AML-193 (cell line): ENCODE measurements around the gene RHOBTB1.

Experiments
- DNase-seq, 2 experiments: peaks; one replicate each; lab custom pipeline; 2025; lab: John Stamatoyannopoulos, UW

Gene RHOBTB1

DNA sequence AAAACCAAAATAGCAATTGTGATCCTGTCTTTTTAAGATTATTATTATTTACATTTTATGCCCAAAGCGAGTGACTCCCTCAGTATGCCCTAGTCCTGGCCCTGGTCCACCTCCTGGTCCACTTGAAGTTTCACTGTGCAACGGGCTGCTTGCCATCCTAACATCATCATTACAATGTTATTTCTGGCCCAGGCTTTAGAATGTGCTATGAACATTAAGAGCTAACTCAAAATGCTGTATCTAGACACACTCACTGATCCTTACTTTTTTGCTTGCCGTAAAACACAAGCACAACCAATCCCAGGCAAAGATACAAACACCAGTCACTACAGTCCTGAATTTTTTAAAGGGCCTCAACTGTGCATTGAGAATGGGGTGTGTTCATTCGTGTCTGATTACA lies 38.4 kb downstream of the RHOBTB1 start:
- DNase-seq: no peak

DNA sequence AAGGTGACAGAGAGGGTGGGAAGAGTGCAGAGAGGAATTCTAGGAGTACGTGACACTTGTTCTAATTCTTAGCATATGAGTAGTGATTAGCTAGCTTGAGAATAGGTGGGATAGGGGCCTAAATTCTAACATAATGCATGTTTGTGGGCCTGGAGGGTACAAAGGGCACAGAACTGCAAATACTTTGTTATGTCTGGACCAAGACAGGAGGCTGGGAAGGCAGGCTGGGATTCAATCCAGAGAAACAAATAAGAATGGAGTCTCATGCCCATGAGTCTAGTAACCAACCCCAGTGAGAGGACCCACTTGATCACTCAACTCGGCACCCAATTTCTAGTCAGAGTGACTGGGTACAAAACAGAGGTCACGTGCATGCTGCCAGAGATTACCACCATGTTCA lies 40.9 kb downstream of the RHOBTB1 start:
- DNase-seq: no peak

DNA sequence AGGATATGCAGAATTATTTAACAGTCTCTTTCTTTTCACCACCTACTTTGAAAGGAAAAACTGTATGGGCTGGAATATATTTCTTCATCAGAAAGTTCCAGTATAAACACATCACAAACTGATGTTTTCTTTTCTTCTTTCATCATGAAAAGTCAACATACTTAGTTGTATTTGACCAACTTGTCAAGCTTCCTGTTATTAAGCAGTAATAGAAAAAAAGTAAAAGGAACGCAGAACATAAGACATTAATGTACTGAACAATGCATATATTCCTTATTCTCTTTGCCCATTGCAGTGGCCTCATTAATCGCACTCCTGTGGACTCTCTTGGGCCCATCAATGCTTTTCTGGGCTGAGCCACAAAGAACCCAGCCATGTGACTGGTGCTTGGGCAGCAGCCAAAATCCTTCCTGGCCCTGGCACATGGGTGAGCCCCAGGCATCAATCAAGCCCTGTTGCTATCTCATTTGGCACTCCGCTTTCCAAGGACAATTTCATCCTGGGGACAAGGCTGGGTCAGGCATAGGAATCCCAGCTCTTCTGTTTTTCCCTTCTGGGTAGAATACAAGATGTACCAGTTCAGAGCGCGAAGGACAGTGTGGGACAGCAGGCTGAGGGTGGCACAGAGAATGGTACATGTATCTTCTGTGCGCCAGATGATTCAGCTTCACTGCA lies 42.3 kb downstream of the RHOBTB1 start:
- no peak for DNase-seq

DNA sequence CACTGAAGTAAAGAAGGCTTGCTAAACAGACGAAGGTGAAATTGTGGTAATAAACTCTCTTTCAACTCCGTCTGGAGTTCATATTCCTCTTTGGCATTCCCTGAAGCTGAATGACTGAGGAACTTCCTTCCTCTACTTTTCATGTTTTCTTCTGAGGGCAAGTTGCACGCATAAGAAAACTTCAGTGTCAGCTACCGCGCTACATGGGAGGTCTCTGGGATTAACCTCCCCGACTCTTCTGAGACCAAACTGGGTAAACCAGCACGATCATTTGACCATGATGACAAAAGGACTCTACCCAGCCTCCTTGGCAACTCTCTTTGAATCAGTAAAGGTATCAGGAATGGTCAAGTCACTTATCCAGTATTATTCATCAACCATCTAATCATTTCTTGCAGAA lies 44.7 kb downstream of the RHOBTB1 start:
- no peak for DNase-seq

DNA sequence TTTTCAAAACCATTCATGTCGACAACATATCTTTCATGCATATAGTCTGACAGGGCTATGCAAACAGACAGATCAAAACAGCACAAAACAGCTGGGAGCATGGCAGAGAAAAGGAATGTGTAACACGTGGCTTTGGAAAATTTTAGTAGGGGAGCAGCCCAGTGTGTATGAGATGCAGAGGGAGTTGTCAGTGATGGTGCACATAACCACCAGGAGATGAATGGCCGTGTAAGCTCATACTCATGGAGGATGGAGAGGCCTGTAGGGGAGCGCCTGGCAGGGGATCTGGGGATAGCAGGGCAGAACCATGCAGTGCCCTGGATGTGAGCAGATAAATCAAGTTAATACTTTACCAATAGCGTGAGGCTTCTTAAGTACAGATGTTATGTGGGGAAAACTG lies 45.7 kb downstream of the RHOBTB1 start:
- DNase-seq: no peak

DNA sequence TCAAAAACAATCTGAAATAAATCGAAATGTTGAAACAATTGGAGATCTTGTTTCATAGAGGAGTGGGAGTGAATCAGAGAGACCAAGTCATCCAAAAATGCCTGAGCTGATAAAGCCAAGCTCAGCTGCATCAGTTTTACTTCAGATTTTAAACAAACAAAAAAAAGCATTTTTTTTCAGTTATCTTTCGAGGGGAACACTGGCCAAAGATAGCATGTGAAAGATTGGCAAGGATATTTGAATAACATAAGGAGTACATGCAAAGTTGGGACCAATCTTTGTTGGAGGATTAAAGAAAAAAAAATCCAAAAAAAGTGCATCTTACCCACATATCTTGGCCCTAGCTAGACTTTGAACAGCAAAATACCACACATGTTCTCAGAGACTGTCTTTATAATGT lies 47.2 kb downstream of the RHOBTB1 start:
- DNase-seq: no peak

DNA sequence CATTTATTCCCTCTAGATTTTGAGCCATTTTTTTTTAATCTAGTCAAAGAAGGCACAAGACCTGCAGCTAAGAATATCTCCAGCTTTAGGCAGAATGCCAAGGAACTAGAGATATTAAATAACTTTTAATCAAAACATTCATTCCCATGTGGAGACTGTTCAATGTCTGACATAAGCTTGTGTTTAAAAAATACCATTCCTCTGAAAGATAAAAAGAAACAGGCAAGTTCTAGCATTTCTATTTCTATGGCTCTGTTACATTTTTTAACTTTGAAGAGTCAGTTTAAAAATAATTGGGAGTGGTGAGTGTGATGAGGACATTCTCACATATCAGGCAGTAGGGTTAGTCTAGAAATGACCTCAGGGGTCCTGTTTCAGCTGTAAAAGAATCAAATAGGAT lies 48.0 kb downstream of the RHOBTB1 start:
- DNase-seq: no peak

DNA sequence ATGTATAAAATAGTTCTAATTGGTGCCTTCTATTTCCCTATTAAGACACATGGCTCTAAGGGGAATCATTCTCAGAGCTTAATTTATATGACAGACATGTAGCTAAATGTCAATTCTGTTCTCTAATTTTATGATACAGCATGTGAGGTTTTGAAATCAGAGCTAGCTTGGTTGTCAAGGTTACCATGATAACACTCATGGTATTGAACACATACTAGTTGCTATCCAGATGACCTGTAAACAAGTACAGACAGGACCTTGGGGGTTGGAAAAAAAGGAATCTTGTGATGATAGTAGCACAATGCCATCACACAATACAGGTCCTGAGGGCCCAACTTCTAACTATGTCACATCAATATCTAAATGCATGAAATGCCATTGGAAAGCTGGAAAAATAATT lies 49.2 kb downstream of the RHOBTB1 start:
- no peak for DNase-seq

DNA sequence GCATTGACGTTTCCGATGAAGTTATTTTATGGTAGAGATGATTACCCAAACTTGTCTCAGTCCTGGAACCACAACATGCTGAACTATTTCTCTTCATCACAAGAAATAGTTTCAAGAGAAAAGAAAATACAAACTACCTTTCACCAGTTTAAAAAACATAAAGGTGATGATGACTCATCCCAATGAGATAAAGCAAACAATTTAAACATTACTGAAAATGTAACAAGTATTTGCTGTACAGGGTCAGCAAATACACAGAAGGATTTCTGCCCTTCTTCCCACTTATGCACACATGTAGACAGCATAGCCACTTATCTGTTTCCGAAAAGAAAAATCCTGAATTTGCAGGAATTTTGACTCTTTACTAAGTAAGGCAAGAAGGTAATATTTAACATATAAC lies 50.8 kb downstream of the RHOBTB1 start:
- no peak for DNase-seq

DNA sequence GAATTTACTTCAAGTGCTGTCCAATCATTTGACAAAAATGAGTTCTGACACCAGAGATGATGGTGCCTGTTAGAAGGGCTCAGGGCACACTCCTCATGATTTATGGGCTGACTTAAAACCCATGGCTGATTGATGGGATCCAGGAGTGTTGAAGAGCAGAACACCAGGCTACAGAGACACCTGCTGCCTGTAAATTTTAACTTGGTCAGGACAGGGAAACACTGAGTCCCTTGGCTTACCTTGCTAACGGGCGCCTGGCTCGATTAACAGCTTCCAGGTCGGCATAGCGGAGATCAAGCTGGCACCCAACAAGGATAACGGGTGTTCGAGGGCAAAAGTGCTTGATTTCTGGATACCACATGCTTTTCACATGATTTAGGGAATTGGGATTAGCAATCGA lies 51.4 kb downstream of the RHOBTB1 start:
- DNase-seq: no peak

DNA sequence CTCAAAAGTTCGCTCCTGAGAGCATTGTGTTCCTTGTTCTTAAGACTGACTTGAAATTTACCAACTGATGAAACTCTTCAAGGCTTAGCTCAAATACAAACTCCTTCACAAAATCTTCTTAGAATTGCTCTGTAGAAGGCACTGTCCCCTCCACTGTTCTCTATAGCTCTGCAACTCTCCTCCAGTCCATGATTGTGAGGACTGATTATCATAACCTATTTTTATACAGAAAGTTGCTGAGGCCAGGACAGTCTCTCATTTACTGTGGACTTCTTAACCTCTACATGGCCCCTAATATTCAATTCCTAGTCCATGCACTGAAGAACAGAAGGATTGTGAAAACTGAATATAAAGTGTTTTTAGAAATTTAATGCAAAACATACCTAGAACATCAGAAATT lies 53.2 kb downstream of the RHOBTB1 start:
- DNase-seq: no peak

DNA sequence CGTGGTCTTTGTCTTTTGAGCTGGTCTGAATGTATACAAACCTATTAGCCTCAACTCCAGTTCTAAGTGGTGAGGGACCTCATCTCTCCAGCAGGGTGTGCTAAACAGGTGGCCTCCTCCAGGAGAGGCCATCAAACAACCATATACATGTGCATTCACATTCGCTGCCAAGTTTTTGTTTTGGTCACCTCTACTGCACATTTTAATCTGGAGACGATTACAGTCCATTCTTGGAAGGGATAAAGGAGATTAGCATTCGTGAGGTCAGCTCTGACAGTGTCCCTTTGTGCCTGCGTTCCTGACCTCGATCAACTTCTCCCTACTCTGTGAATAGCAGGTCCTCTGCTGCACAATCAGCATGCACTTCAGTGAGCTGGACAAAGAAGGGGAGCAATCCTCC lies 60.8 kb downstream of the RHOBTB1 start:
- DNase-seq: peak; percentile 10 to 29

DNA sequence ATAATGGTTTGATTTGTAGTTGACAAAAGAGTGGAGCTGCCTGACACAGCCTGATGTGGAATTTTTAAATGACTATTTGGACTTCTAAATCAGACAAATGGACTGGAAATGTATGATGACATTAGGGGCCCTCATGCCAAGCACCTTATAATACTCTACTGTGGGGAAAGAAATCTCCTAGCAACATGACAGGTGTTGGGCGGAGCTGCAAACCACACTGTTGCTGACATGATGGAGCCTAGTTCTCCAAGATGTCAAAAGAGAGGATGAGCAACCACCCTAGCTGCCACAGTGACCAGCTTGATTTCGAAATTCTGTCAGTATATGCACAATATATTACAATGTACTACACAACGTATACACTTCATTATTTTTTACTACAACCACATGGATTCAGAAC lies 65.8 kb downstream of the RHOBTB1 start:
- DNase-seq: peak; percentile 37 to 59

DNA sequence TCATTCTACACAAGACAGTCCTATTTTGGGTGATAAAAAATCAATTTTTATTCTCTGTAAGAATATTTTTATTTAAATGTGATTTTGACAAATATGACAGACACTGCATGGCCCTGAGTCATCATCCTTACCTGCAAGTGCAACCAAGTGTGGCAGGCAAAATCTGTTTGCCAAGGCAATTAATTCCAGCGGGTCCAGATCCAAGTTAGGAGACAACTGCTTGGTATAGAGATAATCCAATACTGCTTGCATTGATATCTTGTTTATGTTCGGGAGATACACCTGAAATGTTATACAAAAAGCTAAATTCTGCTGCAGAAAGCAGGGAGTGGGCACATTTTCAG lies 66.2 kb downstream of the RHOBTB1 start:
- DNase-seq: no peak

DNA sequence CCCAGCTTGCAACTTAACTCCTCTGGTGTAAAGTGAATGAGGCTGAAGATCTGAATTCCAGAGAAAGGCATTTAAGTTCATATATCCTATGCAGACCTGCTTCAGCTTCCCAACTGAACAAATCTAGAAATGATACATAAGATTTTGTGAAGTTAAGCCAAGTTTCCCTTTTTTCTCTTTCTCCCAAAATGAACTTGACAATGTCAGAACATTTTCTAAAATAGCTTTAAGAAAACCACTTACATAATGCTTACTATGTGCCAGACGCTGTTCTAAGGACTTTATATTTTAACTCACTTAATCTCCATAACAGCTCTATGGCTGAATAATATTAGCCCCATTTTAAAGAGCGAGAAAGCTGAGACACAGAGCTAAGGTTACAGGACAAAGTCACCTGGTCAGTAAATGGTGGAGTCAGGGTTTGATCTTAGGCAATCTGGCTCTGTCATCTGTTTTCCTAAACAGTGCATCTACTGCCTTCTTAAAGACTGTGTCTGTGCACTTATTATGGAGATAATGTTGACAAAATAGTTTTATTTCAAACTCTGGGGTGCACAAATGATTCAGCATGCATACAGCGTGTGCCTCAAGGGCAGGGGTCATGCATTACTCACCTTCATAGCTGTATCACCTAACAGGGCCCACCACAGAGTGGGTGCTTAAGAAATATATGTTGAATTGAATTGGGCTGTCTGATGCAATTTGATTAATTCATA lies 66.8 kb downstream of the RHOBTB1 start:
- DNase-seq: no peak

DNA sequence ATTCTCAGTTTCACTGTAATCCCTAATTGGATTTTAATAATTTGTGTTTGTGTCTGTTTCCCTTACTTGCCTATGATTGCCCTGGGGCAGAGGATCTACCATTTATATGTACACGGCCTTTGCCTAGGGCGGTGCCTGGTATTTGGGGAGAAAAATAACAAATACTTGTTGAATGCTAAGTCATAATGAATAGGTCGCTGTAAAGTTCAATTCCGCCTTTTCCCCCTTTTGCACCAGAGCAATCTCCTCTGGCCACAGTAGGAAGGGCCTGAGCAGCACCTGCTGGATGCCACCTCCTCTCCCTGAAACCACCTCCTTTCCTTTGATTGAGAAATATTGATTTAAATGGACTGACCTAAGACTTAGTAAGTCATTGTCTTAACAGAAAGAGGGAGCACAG lies 70.2 kb downstream of the RHOBTB1 start:
- no peak for DNase-seq

DNA sequence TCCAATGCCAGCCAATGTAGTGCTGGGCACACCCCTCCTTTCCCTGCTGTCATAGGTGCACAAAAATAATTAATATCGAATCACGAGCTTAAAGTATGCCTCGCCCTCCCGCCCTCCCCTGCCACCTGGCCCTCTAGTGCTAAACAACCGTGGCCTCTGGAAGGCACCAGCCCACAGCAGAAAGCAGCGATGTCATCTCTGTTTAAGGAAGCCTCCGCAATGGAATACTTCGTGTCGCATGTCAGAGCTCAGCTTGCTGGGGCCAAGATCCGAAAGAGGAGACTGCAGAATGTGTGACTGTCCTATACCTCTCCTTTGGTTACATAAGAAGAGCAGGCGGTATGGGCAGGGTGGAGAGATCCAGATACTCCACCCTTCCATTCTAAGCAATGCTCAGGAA lies 71.5 kb downstream of the RHOBTB1 start:
- no peak for DNase-seq

DNA sequence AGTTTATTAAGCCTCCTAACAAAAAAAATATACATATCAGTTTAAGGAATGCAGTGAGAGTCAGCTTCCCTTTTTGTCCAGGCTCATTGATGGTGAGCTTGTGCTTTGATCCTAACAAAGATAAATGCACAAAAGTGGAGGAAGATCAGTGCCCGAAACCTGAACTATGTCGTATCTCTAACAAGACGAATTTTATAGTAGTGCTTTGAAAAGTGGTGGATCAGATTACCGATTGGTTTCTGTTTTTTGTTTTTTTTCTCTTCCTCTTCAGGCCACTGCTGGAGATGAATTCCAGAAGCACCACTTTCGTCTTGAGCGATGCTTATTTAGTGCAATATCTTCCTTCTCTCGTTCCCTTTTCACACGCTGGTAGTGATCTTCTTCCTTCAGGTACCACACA lies 72.8 kb downstream of the RHOBTB1 start:
- DNase-seq: no peak

DNA sequence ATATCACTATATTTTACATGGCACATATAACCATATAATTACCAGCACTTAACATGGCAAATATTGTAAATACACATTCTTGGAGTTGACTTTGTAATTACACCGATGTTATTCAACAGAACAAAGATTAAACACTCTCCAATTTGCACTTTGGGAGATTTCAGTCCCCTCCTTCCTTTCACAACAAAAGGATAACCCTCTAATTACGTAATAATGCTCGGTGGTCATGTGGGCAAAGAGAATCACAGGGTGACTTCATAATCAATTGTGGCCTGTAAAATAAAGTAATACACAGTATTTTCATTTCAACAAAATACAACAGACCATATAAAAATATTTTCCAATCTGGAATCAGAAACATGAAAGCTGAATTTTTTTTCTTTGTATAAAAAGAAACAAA lies 73.2 kb downstream of the RHOBTB1 start:
- no peak for DNase-seq

DNA sequence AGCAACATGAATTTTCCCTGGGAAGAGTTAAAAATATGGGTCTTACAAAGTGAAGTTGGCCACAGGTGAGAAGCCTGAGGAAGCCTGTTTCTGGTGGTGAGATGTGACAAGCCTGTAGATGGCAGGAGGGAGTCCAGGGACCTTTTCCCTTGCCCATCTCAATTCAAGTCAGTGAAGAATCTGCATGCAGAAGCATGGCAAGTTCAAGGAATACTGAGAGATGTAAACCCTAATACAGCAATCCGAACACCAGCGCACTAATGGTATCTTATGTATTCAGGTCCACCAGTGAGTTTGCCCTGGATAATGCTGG lies 73.6 kb downstream of the RHOBTB1 start:
- DNase-seq: no peak

DNA sequence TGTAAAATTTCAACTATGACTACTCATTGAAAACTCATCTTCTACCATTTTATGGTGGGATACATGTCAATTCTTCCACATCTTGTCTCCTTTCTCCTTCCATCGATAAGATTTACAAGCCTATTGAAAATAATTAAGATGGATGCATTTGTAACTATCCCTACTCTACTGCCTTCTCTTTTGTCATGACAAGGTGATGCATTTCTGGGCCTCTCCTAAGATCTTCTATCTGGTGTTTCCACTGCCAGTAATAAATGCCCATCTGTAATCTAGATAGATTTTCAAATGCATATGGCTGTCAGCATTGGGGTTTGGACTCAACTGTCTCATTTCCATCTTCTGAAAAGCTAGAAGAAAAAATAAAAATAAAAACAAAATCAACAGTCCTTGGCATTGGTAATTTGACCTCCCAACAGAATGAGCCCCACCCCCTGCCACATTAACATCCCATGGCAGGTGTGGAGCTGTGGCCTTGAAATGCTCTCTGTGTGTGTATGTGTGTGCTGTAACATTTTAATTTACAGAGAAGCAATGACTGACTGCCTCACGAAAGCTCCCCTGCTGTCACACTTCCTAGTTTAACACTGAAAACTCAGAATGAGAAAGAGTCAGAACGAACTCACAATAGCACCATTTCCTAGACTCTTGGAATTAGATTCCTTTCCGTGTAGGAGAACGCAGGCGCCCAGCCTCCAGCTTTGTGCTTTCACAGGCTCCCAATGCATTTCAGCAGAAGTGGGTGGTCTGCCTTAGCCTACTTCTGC lies 74.2 kb downstream of the RHOBTB1 start:
- DNase-seq: no peak

DNA sequence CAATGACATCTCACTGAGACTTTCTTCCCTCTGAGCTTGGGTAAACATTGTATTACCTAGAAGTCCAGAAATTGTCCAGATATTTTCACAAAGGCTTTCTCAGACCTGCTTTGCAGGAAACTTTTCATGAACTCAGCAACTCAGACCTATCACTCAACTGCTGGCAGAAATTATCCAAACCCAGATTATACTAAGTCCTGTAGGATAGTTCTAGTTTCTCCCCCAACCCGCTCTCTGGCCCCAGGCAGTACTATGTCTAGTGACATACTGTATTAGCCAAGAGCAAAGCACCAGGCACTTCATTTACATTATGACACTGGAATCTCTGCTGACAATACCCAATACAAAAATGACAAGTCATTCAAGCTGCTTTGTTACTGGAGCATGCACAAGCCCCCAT lies 75.0 kb downstream of the RHOBTB1 start:
- no peak for DNase-seq

DNA sequence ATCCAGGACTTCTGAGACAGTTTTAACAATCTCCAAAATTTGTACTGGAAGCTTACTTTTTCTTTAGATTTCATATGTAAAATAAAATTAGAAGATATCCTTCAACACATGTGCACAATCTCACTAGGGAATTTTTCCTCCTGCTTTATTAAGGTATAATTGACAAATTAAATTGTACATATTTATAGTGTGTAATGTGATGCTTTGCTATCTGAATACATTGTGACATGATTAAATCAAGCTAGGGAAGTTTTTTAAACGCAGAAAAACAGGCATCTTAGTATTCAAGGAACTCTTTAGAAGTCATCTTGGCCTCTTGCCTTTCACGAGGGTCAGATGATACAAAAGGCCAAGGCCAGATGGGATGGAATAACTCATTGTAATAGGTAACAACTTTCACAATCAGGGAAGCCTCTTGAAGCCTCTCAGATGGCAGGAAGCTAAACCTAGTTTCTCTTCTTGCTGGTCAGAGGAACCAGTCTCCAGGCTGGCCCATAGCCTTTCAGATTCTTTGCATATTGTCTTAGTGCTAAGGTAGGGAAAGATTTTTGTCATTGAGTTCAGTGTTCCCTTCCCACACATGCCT lies 78.7 kb downstream of the RHOBTB1 start:
- no peak for DNase-seq
